Spleen (tissue), 11 donors: ENCODE data around the gene F8A3. TPM values are rescaled to one million over a fixed set of nuclear protein-coding genes. Genes with fewer than 3 reads are reported as not detected.

Source experiments
- DNase-seq: peaks from one replicate; pipeline ENCODE4 v3.0.0-alpha.2; 2020
- H3K27ac ChIP-seq, 8 donors: fragments of 200-600 bp; sonication (generic) in 7 of 8; 1 replicate in 4 of 8; 2 replicates in 4 of 8; pipeline versions ENCODE4 v1.5.0 to v1.8.0; 2016 to 2021; ENCODE audit warnings: inconsistent platforms in 4 of 8, mild to moderate bottlenecking in 4 of 8, moderate library complexity in 1 of 8
- H3K27me3 ChIP-seq, 7 donors: fragments of 200-600 bp; sonication (generic) in 6 of 7; replicated peaks in 1 of 7; 1 replicate in 4 of 7; 2 replicates in 3 of 7; pipeline versions ENCODE4 v1.5.0 to v1.8.0; 2016 to 2021; ENCODE audit warnings: inconsistent platforms in 3 of 7, mild to moderate bottlenecking in 1 of 7
- H3K36me3 ChIP-seq, 6 donors: fragments of 200-600 bp; sonication (generic) in 5 of 6; 1 replicate in 4 of 6; 2 replicates in 2 of 6; pipeline versions ENCODE4 v1.5.0 to v1.8.0; 2016 to 2021; ENCODE audit warnings: inconsistent platforms in 2 of 6
- H3K4me1 ChIP-seq, 6 donors: fragments of 200-600 bp; sonication (generic) in 5 of 6; 1 replicate in 3 of 6; 2 replicates in 3 of 6; pipeline versions ENCODE4 v1.5.0 to v1.8.0; 2016 to 2021; ENCODE audit warnings: inconsistent platforms in 3 of 6
- H3K4me3 ChIP-seq, 8 donors: fragments of 200-600 bp; sonication (generic) in 7 of 8; 1 replicate in 4 of 8; 2 replicates in 4 of 8; pipeline versions ENCODE4 v1.5.0 to v1.8.0; 2016 to 2021; ENCODE audit warnings: inconsistent platforms in 4 of 8, mild to moderate bottlenecking in 4 of 8, moderate library complexity in 2 of 8
- H3K9me3 ChIP-seq, 8 donors: fragments of 200-600 bp; sonication (generic) in 7 of 8; 1 replicate in 4 of 8; 2 replicates in 4 of 8; pipeline versions ENCODE4 v1.5.0 to v1.8.0; 2016 to 2021; ENCODE audit warnings: inconsistent platforms in 4 of 8
- CTCF ChIP-seq, 11 experiments: fragments of 200-600 bp in 7 of 11; fragments of 450-650 bp in 4 of 11; sonication (generic) in 4 of 11; IDR thresholded peaks in 8 of 11; conservative IDR thresholded peaks in 3 of 11; 1 replicate in 7 of 11; 2 replicates in 4 of 11; pipeline versions ENCODE4 v1.4.0 to v1.8.0; 2016 to 2021; ENCODE audit warnings: antibody characterized with exemption in 11 of 11, inconsistent platforms in 4 of 11, mild to moderate bottlenecking in 1 of 11
- POLR2A ChIP-seq, 3 donors: fragments of 450-650 bp; IDR thresholded peaks; one replicate each; pipeline ENCODE4 v1.5.1; 2017; ENCODE audit warnings: antibody characterized with exemption in 3 of 3, mild to moderate bottlenecking in 1 of 3
- POLR2AphosphoS5 ChIP-seq, 3 donors: sonication (generic); formaldehyde crosslinking; IDR thresholded peaks; one replicate each; pipeline ENCODE4 v1.5.1; 2017; ENCODE audit warnings: antibody characterized with exemption in 3 of 3
- WGBS, 5 donors: extraction: QIAGEN DNeasy Blood & Tissue Kit in 3 of 5; methylation state at CpG; one replicate each; pipeline versions ENCODE4 v1.1.5 to v1.1.7; 2013 to 2018; 5-methylcytosine and 5-hydroxymethylcytosine counted together
- intact Hi-C: fragments of 100-400 bp; cut with DNase I; formaldehyde crosslinking; loops from one replicate; pipeline ENCODE4 v1.15.0; 2023; ENCODE audit warnings: low total_unique reads
- polyA plus RNA-seq, 3 donors: library from polyadenylated mRNA; stranded (reverse); fragments of 200-250 nt; gene quantifications; one replicate each; pipeline ENCODE4 v1.2.1, GENCODE V29; 2013
- total RNA-seq, 7 donors: library from RNA; depleted of rRNA in 3 of 7; stranded (reverse); fragments of >200 nt in 3 of 7; fragmentation: NEBNext Ultra II Directional in 4 of 7; extraction: Animal tissue kit (Norgen Biotek cat#: 25700) in 4 of 7; gene quantifications; one replicate each; pipeline versions ENCODE4 v1.1.0 to v1.2.1, GENCODE V29; 2016 to 2021
- donor health status: healthy with polysubstance abuse.
- donor health status: DM: no; HTN: no; CAD: no; lungs with moderate emphysema.
- donor health status: DM: no; HTN: no; CAD: no.
- donor health status: Bipolar disorder and iron deficiency.
- donor health status: healthy.
- donor health status: DM: no; HTN: no; CAD: no.
- donor health status: DM: yes; HTN: yes; CAD: no.

The F8A3 gene
- total and polyA plus RNA-seq, 10 donors: 0.64 to 26.4 (median 6.6) TPM; not detected in 2

- TF ChIP-seq POLR2A (IDR thresholded peaks at IDR 0.05): no peak
- TF ChIP-seq CTCF (IDR thresholded peaks at IDR 0.05 in 8 of 11, conservative IDR thresholded peaks at IDR 0.05 in 3 of 11): no peak
- no peak for TF ChIP-seq POLR2AphosphoS5 (IDR thresholded peaks at IDR 0.05)
- no peaks in the 10 kb centered on the region for H3K36me3 ChIP-seq
- H3K4me1 ChIP-seq: no peaks in the 10 kb centered on the region
- H3K9me3 ChIP-seq: peaks cover 0 to 34% (median 12%) of the 10 kb centered on the region in 8 donors
- intact Hi-C loops: no loop called here
- DNase-seq: no peak
- no peaks in the 10 kb centered on the region for H3K27me3 ChIP-seq
- H3K27ac ChIP-seq: no peak overlapping the region
- H3K4me3 ChIP-seq: no peak overlapping the region
Measured at GRCh38 chrX:155441097-155441496, 17.3 kb downstream of the F8A3 start.

GRCh38 chrX:155435744-155436112, 22.7 kb downstream of the F8A3 start:
- no peak for DNase-seq
- Histone ChIP-seq H3K27ac (no peak overlapping the region), H3K9me3 (peaks cover 0 to 2% (median 1%) of the 10 kb centered on the region in 8 donors), H3K27me3 (no peaks in the 10 kb centered on the region), H3K4me3 (no peak overlapping the region), H3K4me1 (no peaks in the 10 kb centered on the region), H3K36me3 (no peaks in the 10 kb centered on the region)
- no peak for TF ChIP-seq CTCF (IDR thresholded peaks at IDR 0.05 in 8 of 11, conservative IDR thresholded peaks at IDR 0.05 in 3 of 11)
- no peak for TF ChIP-seq POLR2AphosphoS5 (IDR thresholded peaks at IDR 0.05)
- TF ChIP-seq POLR2A (IDR thresholded peaks at IDR 0.05): no peak
- intact Hi-C loops: no loop called here
- WGBS, 5 donors: 69 to 100% (median 88%) methylated on average over 2 of the region's 2 CpGs; no CpG with 5 or more reads in 1 of the 5 donors

- Histone ChIP-seq H3K4me1 (no peaks in the 10 kb centered on the region), H3K27ac (no peak overlapping the region), H3K9me3 (no peaks in the 10 kb centered on the region), H3K36me3 (no peaks in the 10 kb centered on the region), H3K27me3 (no peaks in the 10 kb centered on the region), H3K4me3 (no peak overlapping the region)
- no peak for TF ChIP-seq POLR2A (IDR thresholded peaks at IDR 0.05)
- no peak for TF ChIP-seq CTCF (IDR thresholded peaks at IDR 0.05 in 8 of 11, conservative IDR thresholded peaks at IDR 0.05 in 3 of 11)
- no peak for TF ChIP-seq POLR2AphosphoS5 (IDR thresholded peaks at IDR 0.05)
- no peak for DNase-seq
- intact Hi-C loops: no loop called here
- 62 to 85% (median 69%) methylated on average over 5 to 9 of the region's 9 CpGs for WGBS, 5 donors
Measured at GRCh38 chrX:155434906-155435743, 23.3 kb downstream of the F8A3 start.

GRCh38 chrX:155417769-155418168, 40.7 kb downstream of the F8A3 start:
- no peaks in the 10 kb centered on the region for H3K27me3 ChIP-seq
- no peaks in the 10 kb centered on the region for H3K4me1 ChIP-seq
- no peak for TF ChIP-seq POLR2AphosphoS5 (IDR thresholded peaks at IDR 0.05)
- TF ChIP-seq CTCF (IDR thresholded peaks at IDR 0.05 in 8 of 11, conservative IDR thresholded peaks at IDR 0.05 in 3 of 11): no peak
- TF ChIP-seq POLR2A (IDR thresholded peaks at IDR 0.05): no peak
- H3K27ac ChIP-seq: no peak overlapping the region
- H3K9me3 ChIP-seq: no peaks in the 10 kb centered on the region
- H3K36me3 ChIP-seq: no peaks in the 10 kb centered on the region
- WGBS, 5 donors: 64 to 97% (median 95%) methylated on average over 1 of the region's 1 CpG
- intact Hi-C loops: no loop called here
- no peak for DNase-seq
- H3K4me3 ChIP-seq: no peak overlapping the region
